NCI-H82 treated with DMSO at 0.1 percent for 48 hours (cell line): ENCODE measurements around the gene PEX11G.
A peak's percentile ranks its signal among the peaks of the same experiment; 100 is the strongest.
"Not testable (repeated sequence)": the region's sequence is repeated elsewhere in the genome, so short reads cannot be mapped to it uniquely, and the experiment has no call there.

Experiments
- DNase-seq: peaks from one replicate; lab custom pipeline; 2025; ENCODE audit not compliant: unreplicated experiment; lab: John Stamatoyannopoulos, UW

PEX11G gene

DNA sequence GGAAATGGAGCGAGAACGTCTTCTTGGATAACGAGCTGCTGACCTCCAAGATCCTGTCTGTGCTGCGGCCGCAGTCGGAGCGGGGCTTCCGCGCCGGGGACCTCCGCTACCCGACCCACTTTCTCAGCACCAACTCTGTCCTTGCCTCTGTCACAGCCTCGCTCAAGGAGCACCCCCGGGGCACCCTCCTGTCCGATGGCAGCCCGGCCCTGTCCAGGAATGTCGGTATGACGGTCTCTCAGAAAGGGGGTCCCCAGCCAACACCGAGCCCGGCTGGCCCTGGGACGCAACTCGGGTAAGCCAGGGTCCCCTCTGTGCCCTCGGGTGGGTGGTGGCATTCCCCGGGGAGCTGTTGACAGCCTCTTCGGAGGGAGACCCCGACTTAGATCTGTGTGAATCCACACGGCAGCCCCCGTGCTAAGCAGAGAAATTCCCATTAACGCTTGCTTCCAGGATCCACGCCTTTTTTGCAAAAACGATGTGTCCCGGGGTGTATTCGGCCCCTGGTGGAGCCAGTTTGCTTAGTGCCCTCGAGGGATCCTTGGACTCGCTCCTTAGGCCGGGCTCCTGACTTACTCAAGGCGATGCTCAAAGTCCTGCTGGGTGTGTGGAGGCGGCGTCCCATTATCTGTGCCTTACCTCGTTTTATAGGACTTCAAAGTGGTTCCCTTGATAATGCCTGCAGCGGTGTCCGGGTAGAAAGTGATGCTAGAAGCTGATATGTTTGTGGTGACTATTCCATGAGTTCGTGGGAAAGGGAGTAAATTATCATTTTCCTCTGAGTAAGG lies 48.5 kb downstream of the PEX11G start:
- no peak for DNase-seq

DNA sequence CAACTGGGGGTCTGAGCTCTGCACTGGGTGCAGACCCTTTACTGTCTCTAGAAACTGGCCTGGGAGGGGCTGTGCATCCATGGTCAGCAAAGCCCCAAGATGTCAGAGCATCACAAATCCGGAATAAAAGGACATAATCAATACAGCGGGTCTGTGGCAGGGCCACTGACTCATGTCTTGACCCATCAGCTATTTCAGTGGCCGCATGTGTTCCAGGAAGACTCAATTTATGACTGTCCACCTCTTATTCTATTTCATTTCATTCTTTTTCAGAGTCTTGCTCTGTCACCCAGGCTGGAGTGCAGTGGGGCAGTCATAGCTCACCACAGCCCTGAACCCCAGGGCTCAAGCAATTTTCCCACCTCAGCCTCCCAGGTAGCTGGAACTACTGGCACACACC lies 53.2 kb downstream of the PEX11G start:
- DNase-seq = no peak

GRCh38 chr19:7434391-7434790 lies 54.4 kb downstream of the PEX11G start:
- peak; percentile 73 for DNase-seq

DNA sequence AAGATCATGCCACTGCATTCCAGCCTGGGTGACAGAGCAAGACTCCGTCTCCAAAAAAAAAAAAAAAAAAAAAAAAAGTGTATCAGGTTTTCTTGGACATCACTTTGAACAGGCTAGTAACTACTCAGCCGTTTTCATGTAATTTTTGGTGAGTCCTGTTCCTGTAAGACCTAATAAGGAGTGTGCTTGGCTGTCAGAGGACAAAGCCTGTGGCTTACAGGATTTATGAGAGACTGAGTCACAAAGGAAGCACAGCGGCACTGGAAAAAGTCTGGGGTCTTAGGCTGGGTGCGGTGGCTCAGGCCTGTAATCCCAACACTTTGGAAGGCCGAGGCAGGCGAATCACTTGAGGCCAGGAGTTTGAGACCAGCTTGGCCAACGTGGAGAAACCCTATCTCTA lies 55.4 kb downstream of the PEX11G start:
- DNase-seq = not testable (repeated sequence)

GRCh38 chr19:7429638-7430282 lies 59.1 kb downstream of the PEX11G start:
- no peak for DNase-seq

DNA sequence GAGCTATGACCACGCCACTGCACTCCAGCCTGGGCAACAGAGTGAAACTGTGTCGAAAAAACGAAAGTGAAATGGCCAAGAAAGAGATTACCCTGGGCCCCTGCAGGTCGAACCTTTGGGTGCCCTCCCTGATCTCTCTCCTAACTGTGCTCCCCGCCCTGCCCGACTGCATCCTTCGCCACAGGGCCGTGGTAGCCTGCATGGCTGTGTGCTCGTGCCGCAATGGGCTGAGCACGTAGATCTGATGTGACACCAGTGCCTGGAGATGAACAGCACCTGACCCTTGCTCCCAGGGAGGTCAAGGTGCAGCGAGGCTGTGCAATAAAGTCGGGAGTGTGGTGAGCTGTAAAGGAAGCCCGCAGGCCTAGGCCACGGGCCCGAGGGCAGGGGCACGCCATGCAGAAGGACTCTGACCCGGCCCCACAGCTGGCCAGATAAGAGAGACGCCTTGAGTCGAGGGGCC lies 60.2 kb downstream of the PEX11G start:
- no peak for DNase-seq

DNA sequence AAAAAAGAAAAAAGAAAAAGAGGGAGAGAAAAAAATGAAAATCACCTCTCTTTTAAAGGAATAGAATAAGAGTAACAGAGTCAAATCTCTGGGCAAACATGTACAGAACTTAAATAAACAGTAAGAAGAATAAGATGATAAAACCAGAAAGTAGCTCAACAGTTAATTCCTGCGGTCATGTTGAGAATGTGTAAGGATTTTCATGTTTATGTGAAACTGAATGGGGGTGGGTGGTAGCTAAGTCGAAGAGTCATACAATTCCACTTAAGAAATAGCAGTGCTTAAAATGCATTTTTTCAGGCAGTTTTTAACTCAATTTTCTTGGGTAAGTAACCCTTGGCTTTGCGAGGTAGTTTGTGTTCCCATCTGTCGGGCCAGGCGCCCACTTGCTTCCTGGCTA lies 60.9 kb downstream of the PEX11G start:
- no peak for DNase-seq

DNA sequence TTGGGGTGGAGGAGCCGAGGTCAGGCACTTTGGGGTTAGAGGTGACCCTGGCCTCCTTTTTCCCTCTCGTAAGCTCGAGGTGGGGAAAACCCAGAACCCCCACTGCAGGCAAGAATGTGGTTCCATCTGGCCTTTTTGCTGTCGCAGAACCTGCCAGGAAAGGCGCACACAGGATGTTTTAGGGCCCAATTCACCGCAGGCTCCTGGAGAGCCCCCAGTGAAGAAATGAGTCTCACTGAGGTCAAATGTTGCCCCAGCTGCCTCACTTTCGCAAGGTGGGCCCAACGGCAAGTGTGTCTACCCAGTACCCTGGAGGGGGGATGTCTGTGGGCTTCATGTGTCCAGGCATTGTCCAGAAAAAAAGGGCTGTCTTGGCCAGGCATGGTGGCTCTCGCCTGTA lies 61.8 kb downstream of the PEX11G start:
- DNase-seq = no peak
